GM12878 (cell line): ENCODE results near the gene UBXN7. TPM values are rescaled to one million over a fixed set of nuclear protein-coding genes. Genes with fewer than 3 reads are reported as not detected.

Source experiments
- BCLAF1 ChIP-seq: fragments of 450-650 bp; IDR thresholded peaks from 2 replicates; pipeline ENCODE4 v1.6.1; 2017; ENCODE audit warnings: antibody characterized with exemption, mild to moderate bottlenecking, moderate library complexity
- CHD1 ChIP-seq: IDR thresholded peaks from 2 replicates; pipeline ENCODE4 v1.6.1; 2012; ENCODE audit warnings: low read depth, low read length, improper control_type of control experiment
- CHD2 ChIP-seq: IDR thresholded peaks from 2 replicates; pipeline ENCODE4 v1.6.1; 2011; ENCODE audit warnings: low read depth, low read length, improper control_type of control experiment, borderline replicate concordance
- CHD4 ChIP-seq: fragments of 200-600 bp; sonication (generic); IDR thresholded peaks from 2 replicates; pipeline ENCODE4 v1.6.1; 2016; ENCODE audit warnings: mild to moderate bottlenecking
- CREB1 ChIP-seq: IDR thresholded peaks from 2 replicates; pipeline ENCODE4 v1.6.1; 2012; ENCODE audit warnings: low read depth, mild to moderate bottlenecking, inconsistent platforms
- E4F1 ChIP-seq: fragments of 450-650 bp; IDR thresholded peaks from 2 replicates; pipeline ENCODE4 v1.6.1; 2018; ENCODE audit warnings: borderline replicate concordance, mild to moderate bottlenecking; ENCODE audit not compliant: partially characterized antibody
- EGR1 ChIP-seq, 2 experiments: IDR thresholded peaks; 1 replicate in 1 of 2; 2 replicates in 1 of 2; pipeline ENCODE4 v1.6.1; 2011 to 2012; ENCODE audit warnings: low read depth in 2 of 2, low read length in 2 of 2, borderline replicate concordance in 1 of 2, mild to moderate bottlenecking in 1 of 2, moderate library complexity in 1 of 2
- ESRRA ChIP-seq: IDR thresholded peaks from 2 replicates; pipeline ENCODE4 v1.6.1; 2012; ENCODE audit warnings: mild to moderate bottlenecking, low read length, improper control_type of control experiment
- GABPA ChIP-seq: IDR thresholded peaks from 2 replicates; pipeline ENCODE4 v1.6.1; 2014; ENCODE audit warnings: antibody characterized with exemption, low read depth, mild to moderate bottlenecking, inconsistent platforms
- GATAD2B ChIP-seq: fragments of 450-650 bp; conservative IDR thresholded peaks from 2 replicates; pipeline ENCODE4 v1.6.1; 2017; ENCODE audit warnings: low read depth, mild to moderate bottlenecking, moderate library complexity
- NR2F1 ChIP-seq: fragments of 450-650 bp; conservative IDR thresholded peaks from 2 replicates; pipeline ENCODE4 v1.6.1; 2017; ENCODE audit warnings: mild to moderate bottlenecking
- RFX5 ChIP-seq: IDR thresholded peaks from 2 replicates; pipeline ENCODE4 v1.6.1; 2011; ENCODE audit warnings: low read depth, low read length, improper control_type of control experiment
- SIN3A ChIP-seq: IDR thresholded peaks from 2 replicates; pipeline ENCODE4 v1.6.1; 2012; ENCODE audit warnings: low read depth, low read length, improper control_type of control experiment
- SMARCA5 ChIP-seq: fragments of 450-650 bp; IDR thresholded peaks from 2 replicates; pipeline ENCODE4 v1.6.1; 2017; ENCODE audit warnings: mild to moderate bottlenecking
- SPI1 ChIP-seq: IDR thresholded peaks from 2 replicates; pipeline ENCODE4 v1.6.1; 2011; ENCODE audit warnings: low read depth, mild to moderate bottlenecking, low read length, moderate library complexity, borderline replicate concordance; ENCODE audit not compliant: insufficient read depth
- STAT1 ChIP-seq: fragments of 450-650 bp; conservative IDR thresholded peaks from 2 replicates; pipeline ENCODE4 v1.6.1; 2014; ENCODE audit warnings: antibody characterized with exemption, mild to moderate bottlenecking
- TAF1 ChIP-seq: IDR thresholded peaks from 2 replicates; pipeline ENCODE4 v1.6.1; 2011; ENCODE audit warnings: mild to moderate bottlenecking, low read depth, low read length, borderline replicate concordance
- ZBTB11 ChIP-seq: fragments of 450-650 bp; formaldehyde crosslinking; IDR thresholded peaks from 2 replicates; pipeline ENCODE4 v1.5.0; 2022; ENCODE audit warnings: mild to moderate bottlenecking, missing genetic modification characterization
- ZNF207 ChIP-seq: fragments of 450-650 bp; IDR thresholded peaks from 2 replicates; pipeline ENCODE4 v1.6.1; 2014; ENCODE audit warnings: antibody characterized with exemption, mild to moderate bottlenecking, borderline replicate concordance
- ZNF24 ChIP-seq: fragments of 450-650 bp; IDR thresholded peaks from 2 replicates; pipeline ENCODE4 v1.6.1; 2017; ENCODE audit warnings: antibody characterized with exemption, mild to moderate bottlenecking
- ZNF384 ChIP-seq: IDR thresholded peaks from 2 replicates; pipeline ENCODE4 v1.6.1; 2012; ENCODE audit warnings: low read depth, mild to moderate bottlenecking, low read length, improper control_type of control experiment, borderline replicate concordance
- polyA plus RNA-seq, 11 experiments: library from polyadenylated mRNA; depleted of rRNA in 4 of 11; unstranded in 6 of 11; stranded (reverse) in 5 of 11; fragments of >200 nt; fragmentation: Nextera tagmentation in 4 of 11; fragmentation: Illumina TruSeq in 1 of 11; extraction: Ambion mirVana in 4 of 11; extraction: Trizol in 1 of 11; gene quantifications; 1 replicate in 1 of 11; 2 replicates in 10 of 11; pipeline versions ENCODE4 v1.2.1 to v1.2.3, GENCODE V29; 2011 to 2016; ENCODE audit warnings: inconsistent platforms in 2 of 11, missing spikeins in 2 of 11, low read depth in 1 of 11
- total RNA-seq, 4 experiments: library from RNA; depleted of rRNA in 3 of 4; stranded (reverse); fragments of >200 nt in 3 of 4; fragmentation: Illumina TruSeq in 1 of 4; extraction: Trizol in 1 of 4; gene quantifications; 2 replicates each; pipeline versions ENCODE4 v1.2.1 to v1.2.3, GENCODE V29; 2013 to 2021

The UBXN7 gene
- total and polyA plus RNA-seq, 10 of the 15 experiments (the other 5 are each of a cell fraction or from before 2014, with no cell fraction given) = 4.8 to 78.4 (median 24.9) TPM

GRCh38 chr3:196431181-196432136, 768 bp downstream of the UBXN7 start (continued):
- TF ChIP-seq CHD4 (no peak), SPI1 (peak; percentile 34; the same call in 1 of the 2 replicates), ZNF207 (no peak), SIN3A (0 out of 2 replicates have a peak, but pooled peaks have one; percentile 54), BCLAF1 (no peak), TAF1 (peak; percentile 23; the same call in 1 of the 2 replicates), ZNF24 (no peak), CHD2 (no peak), GABPA (no peak), SMARCA5 (0 out of 2 replicates have a peak, but pooled peaks have one; percentile 5), ZNF384 (no peak), NR2F1 (no peak), STAT1 (no peak), RFX5 (no peak), E4F1 (no peak), GATAD2B (peak; percentile 35; the same call in 1 of the 2 replicates), ZBTB11 (CRISPR knock-in tag) (no peak), EGR1 (IDR thresholded peaks at IDR 0.05; ENCODE audit: borderline replicate concordance in 1 of 2, low read depth in 2 of 2, low read length in 2 of 2) (peak in 1 of 2 experiments; percentile 91; a peak in 2 of 3 replicates), CREB1 (no peak), ESRRA (no peak), CHD1 (no peak)
